ENCODE measurements around the gene EGFR. TPM values are rescaled to one million over a fixed set of nuclear protein-coding genes. Genes with fewer than 3 reads are reported as not detected.
"Not testable (repeated sequence)": the region's sequence is repeated elsewhere in the genome, so short reads cannot be mapped to it uniquely, and the experiment has no call there.

Gene EGFR
- total RNA-seq, 2 experiments from 2014 or later, result 0.09 TPM; not detected in 1

GRCh38 chr7:55158541-55159382 is 139.9 kb downstream of the EGFR start:
- Mint-ChIP-seq H3K36me3 (ENCODE audit: low read depth) (no peaks in the 10 kb centered on the region), H3K4me1 (no peaks in the 10 kb centered on the region), H3K27me3 (peaks cover 14% of the 10 kb centered on the region), H3K27ac (no peak overlapping the region), H3K4me3 (no peak overlapping the region), H3K9me3 (ENCODE audit: low read depth) (no peaks in the 10 kb centered on the region)
- ATAC-seq (no peak), DNase-seq (no peak)
- CTCF ChIA-PET, result no interaction called here
- POLR2A ChIA-PET, result no interaction called here
- intact Hi-C loops (cut with DNase I, micrococcal nuclease), result no loop called here

- H3K9me3 Mint-ChIP-seq (ENCODE audit: low read depth), result no peaks in the 10 kb centered on the region
- intact Hi-C loops (cut with DNase I, micrococcal nuclease), result no loop called here
- no peaks in the 10 kb centered on the region for H3K36me3 Mint-ChIP-seq (ENCODE audit: low read depth)
- no peaks in the 10 kb centered on the region for H3K4me1 Mint-ChIP-seq
- no peak overlapping the region for H3K4me3 Mint-ChIP-seq
- ATAC-seq, result no peak
- DNase-seq, result no peak
- ChIA-PET CTCF (interaction anchor here (0.6 kb wide), 1 partner anchor 480 kb away, joined by 3 read pairs; no protein-coding TSS in a partner anchor), POLR2A (no interaction called here)
- H3K27ac Mint-ChIP-seq, result no peak overlapping the region
- peaks cover 14% of the 10 kb centered on the region for H3K27me3 Mint-ChIP-seq
These were observed 141.7 kb downstream of the EGFR start for GRCh38 chr7:55160539-55160938.

GRCh38 chr7:55161154-55161687 is 142.4 kb downstream of the EGFR start:
- Mint-ChIP-seq H3K27ac (no peak overlapping the region), H3K4me3 (no peak overlapping the region), H3K9me3 (ENCODE audit: low read depth) (no peaks in the 10 kb centered on the region), H3K27me3 (peaks cover 15% of the 10 kb centered on the region), H3K4me1 (no peaks in the 10 kb centered on the region), H3K36me3 (ENCODE audit: low read depth) (no peaks in the 10 kb centered on the region)
- ATAC-seq, result no peak
- ChIA-PET CTCF (interaction anchor here (0.6 kb wide), 1 partner anchor 479 kb away, joined by 3 read pairs; no protein-coding TSS in a partner anchor), POLR2A (no interaction called here)
- intact Hi-C loops (cut with DNase I, micrococcal nuclease), result no loop called here
- no peak for DNase-seq

GRCh38 chr7:55162476-55162875 is 143.7 kb downstream of the EGFR start:
- H3K4me3 Mint-ChIP-seq, result no peak overlapping the region
- POLR2A ChIA-PET, result no interaction called here

GRCh38 chr7:55163733-55164132 is 144.9 kb downstream of the EGFR start:
- ATAC-seq (no peak), DNase-seq (no peak)
- Mint-ChIP-seq H3K4me3 (no peak overlapping the region), H3K27me3 (peaks cover 7% of the 10 kb centered on the region), H3K27ac (no peak overlapping the region), H3K9me3 (ENCODE audit: low read depth) (peaks cover 3% of the 10 kb centered on the region), H3K4me1 (no peaks in the 10 kb centered on the region), H3K36me3 (ENCODE audit: low read depth) (no peaks in the 10 kb centered on the region)
- ChIA-PET POLR2A (no interaction called here), CTCF (interaction anchor here (1.2 kb wide), 1 partner anchor 91 kb away, joined by 3 read pairs; no protein-coding TSS in a partner anchor)
- intact Hi-C loops (cut with DNase I, micrococcal nuclease), result no loop called here

More at GRCh38 chr7:55162476-55162875, 143.7 kb downstream of the EGFR start:
- H3K36me3 Mint-ChIP-seq (ENCODE audit: low read depth), result no peaks in the 10 kb centered on the region
- intact Hi-C loops (cut with DNase I, micrococcal nuclease), result no loop called here
- CTCF ChIA-PET, result interaction anchor here (0.7 kb wide), 1 partner anchor 237 kb away, joined by 3 read pairs; no protein-coding TSS in a partner anchor
- no peak for DNase-seq
- peaks cover 11% of the 10 kb centered on the region for H3K27me3 Mint-ChIP-seq
- peaks cover 3% of the 10 kb centered on the region for H3K9me3 Mint-ChIP-seq (ENCODE audit: low read depth)
- H3K27ac Mint-ChIP-seq, result no peak overlapping the region
- H3K4me1 Mint-ChIP-seq, result no peaks in the 10 kb centered on the region
- no peak for ATAC-seq

GRCh38 chr7:55164527-55164926 is 145.7 kb downstream of the EGFR start:
- intact Hi-C loops (cut with DNase I, micrococcal nuclease), result no loop called here
- Mint-ChIP-seq H3K36me3 (ENCODE audit: low read depth) (no peaks in the 10 kb centered on the region), H3K4me1 (no peaks in the 10 kb centered on the region), H3K27ac (no peak overlapping the region), H3K27me3 (peaks cover 3% of the 10 kb centered on the region), H3K9me3 (ENCODE audit: low read depth) (peaks cover 3% of the 10 kb centered on the region), H3K4me3 (no peak overlapping the region)
- CTCF ChIA-PET, result interaction anchor here (1.2 kb wide), 1 partner anchor 90 kb away, joined by 3 read pairs; no protein-coding TSS in a partner anchor
- POLR2A ChIA-PET, result no interaction called here
- no peak for DNase-seq
- no peak for ATAC-seq

GRCh38 chr7:55165176-55165861 is 146.5 kb downstream of the EGFR start:
- Mint-ChIP-seq H3K27ac (no peak overlapping the region), H3K4me3 (no peak overlapping the region), H3K9me3 (ENCODE audit: low read depth) (peaks cover 3% of the 10 kb centered on the region), H3K4me1 (no peaks in the 10 kb centered on the region), H3K36me3 (ENCODE audit: low read depth) (no peaks in the 10 kb centered on the region), H3K27me3 (peaks cover 6% of the 10 kb centered on the region)
- DNase-seq (no peak), ATAC-seq (no peak)
- intact Hi-C loops (cut with DNase I, micrococcal nuclease), result no loop called here
- ChIA-PET POLR2A (no interaction called here), CTCF (no interaction called here)

GRCh38 chr7:55167296-55167695 is 148.5 kb downstream of the EGFR start:
- CTCF ChIA-PET; H3K4me1 Mint-ChIP-seq; H3K27ac Mint-ChIP-seq; H3K36me3 Mint-ChIP-seq (ENCODE audit: low read depth); intact Hi-C loops (cut with DNase I, micrococcal nuclease); H3K4me3 Mint-ChIP-seq; H3K9me3 Mint-ChIP-seq (ENCODE audit: low read depth); ATAC-seq; DNase-seq; POLR2A ChIA-PET: not testable (repeated sequence)
- peaks cover 13% of the 10 kb centered on the region for H3K27me3 Mint-ChIP-seq

- intact Hi-C loops (cut with DNase I, micrococcal nuclease), result no loop called here
- no peak overlapping the region for H3K4me3 Mint-ChIP-seq
- no peak overlapping the region for H3K27ac Mint-ChIP-seq
- CTCF ChIA-PET, result no interaction called here
- ATAC-seq (no peak), DNase-seq (no peak)
- no peaks in the 10 kb centered on the region for H3K36me3 Mint-ChIP-seq (ENCODE audit: low read depth)
- H3K9me3 Mint-ChIP-seq (ENCODE audit: low read depth), result peaks cover 3% of the 10 kb centered on the region
- peaks cover 13% of the 10 kb centered on the region for H3K27me3 Mint-ChIP-seq
- no peaks in the 10 kb centered on the region for H3K4me1 Mint-ChIP-seq
- POLR2A ChIA-PET, result no interaction called here
These were observed 151.7 kb downstream of the EGFR start for GRCh38 chr7:55170335-55171069.

- POLR2A ChIA-PET, result no interaction called here
- intact Hi-C loops (cut with DNase I, micrococcal nuclease), result no loop called here
- CTCF ChIA-PET, result no interaction called here
These were observed 152.3 kb downstream of the EGFR start for GRCh38 chr7:55171157-55171556.

GRCh38 chr7:55172161-55172560 is 153.3 kb downstream of the EGFR start:
- intact Hi-C loops (cut with DNase I, micrococcal nuclease), result no loop called here
- DNase-seq (no peak), ATAC-seq (no peak)
- H3K4me3 Mint-ChIP-seq, result no peak overlapping the region
- no peaks in the 10 kb centered on the region for H3K9me3 Mint-ChIP-seq (ENCODE audit: low read depth)
- CTCF ChIA-PET, result no interaction called here
- H3K27me3 Mint-ChIP-seq, result peaks cover 12% of the 10 kb centered on the region
- POLR2A ChIA-PET, result no interaction called here
- no peak overlapping the region for H3K27ac Mint-ChIP-seq
- no peaks in the 10 kb centered on the region for H3K36me3 Mint-ChIP-seq (ENCODE audit: low read depth)
- H3K4me1 Mint-ChIP-seq, result no peaks in the 10 kb centered on the region

More at GRCh38 chr7:55171157-55171556, 152.3 kb downstream of the EGFR start:
- no peak for ATAC-seq
- H3K9me3 Mint-ChIP-seq (ENCODE audit: low read depth), result peaks cover 3% of the 10 kb centered on the region
- no peak overlapping the region for H3K4me3 Mint-ChIP-seq
- peaks cover 12% of the 10 kb centered on the region for H3K27me3 Mint-ChIP-seq
- H3K27ac Mint-ChIP-seq, result no peak overlapping the region
- H3K36me3 Mint-ChIP-seq (ENCODE audit: low read depth), result no peaks in the 10 kb centered on the region
- no peaks in the 10 kb centered on the region for H3K4me1 Mint-ChIP-seq
- DNase-seq, result no peak
